ENCODE data around the gene METRNL. TPM values are rescaled to one million over a fixed set of nuclear protein-coding genes. Genes with fewer than 3 reads are reported as not detected.

The METRNL gene
- total RNA-seq, 1 experiment from 2014 or later = 33.8 TPM

DNA sequence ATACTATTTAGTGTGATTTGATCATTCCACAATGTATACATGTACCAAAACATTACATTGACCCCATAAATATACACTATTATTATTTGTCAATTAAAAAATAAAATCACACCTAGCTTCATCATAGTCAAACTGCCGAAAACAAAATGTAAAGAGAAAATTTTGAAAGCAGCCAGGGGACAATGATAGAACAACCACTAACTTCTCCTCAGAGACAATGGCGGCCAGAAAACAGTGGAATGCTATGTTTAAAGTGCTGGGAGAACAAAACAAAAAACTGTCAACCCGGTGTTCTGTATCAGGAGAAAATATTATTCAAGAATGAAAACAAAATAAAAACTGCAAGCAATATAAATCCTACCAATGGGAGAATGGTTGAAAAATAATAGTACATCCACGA is 63.2 kb downstream of the METRNL start:
- no peaks in the 10 kb centered on the region for H3K36me3 Mint-ChIP-seq (ENCODE audit: insufficient read depth, unreplicated experiment)
- BruUV-seq (replicated peaks) = no TSS peak
- Histone ChIP-seq H3K4me1 (no peaks in the 10 kb centered on the region), H3K27me3 (replicated peaks; ENCODE audit: control insufficient read depth, insufficient read depth, low read length) (no peaks in the 10 kb centered on the region), H3K36me3 (ENCODE audit: control insufficient read depth, insufficient read depth, low read length) (no peaks in the 10 kb centered on the region), H3K9me3 (0 out of 2 replicates have a peak, but pooled peaks cover 7% of the 10 kb centered on the region), H3K4me3 (ENCODE audit: low read depth, low read length) (no peak overlapping the region)
- ChIA-PET CTCF (no interaction called here), POLR2A (no interaction called here)
- DNase-seq = no peak
- H3K4me3 Mint-ChIP-seq (ENCODE audit: unreplicated experiment) = no peak overlapping the region
- TF ChIP-seq, protein P1, sequence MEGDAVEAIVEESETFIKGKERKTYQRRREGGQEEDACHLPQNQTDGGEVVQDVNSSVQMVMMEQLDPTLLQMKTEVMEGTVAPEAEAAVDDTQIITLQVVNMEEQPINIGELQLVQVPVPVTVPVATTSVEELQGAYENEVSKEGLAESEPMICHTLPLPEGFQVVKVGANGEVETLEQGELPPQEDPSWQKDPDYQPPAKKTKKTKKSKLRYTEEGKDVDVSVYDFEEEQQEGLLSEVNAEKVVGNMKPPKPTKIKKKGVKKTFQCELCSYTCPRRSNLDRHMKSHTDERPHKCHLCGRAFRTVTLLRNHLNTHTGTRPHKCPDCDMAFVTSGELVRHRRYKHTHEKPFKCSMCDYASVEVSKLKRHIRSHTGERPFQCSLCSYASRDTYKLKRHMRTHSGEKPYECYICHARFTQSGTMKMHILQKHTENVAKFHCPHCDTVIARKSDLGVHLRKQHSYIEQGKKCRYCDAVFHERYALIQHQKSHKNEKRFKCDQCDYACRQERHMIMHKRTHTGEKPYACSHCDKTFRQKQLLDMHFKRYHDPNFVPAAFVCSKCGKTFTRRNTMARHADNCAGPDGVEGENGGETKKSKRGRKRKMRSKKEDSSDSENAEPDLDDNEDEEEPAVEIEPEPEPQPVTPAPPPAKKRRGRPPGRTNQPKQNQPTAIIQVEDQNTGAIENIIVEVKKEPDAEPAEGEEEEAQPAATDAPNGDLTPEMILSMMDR (IDR thresholded peaks at IDR 0.05; ENCODE audit: insufficient read depth in 1 of 2, low read depth in 1 of 2, low read length in 1 of 2, severe bottlenecking in 1 of 2, unreplicated experiment in 1 of 2) = no peak
- intact Hi-C loops (cut with micrococcal nuclease; ENCODE audit: unreplicated experiment) = no loop called here
- no peaks in the 10 kb centered on the region for H3K4me1 Mint-ChIP-seq (ENCODE audit: low read depth, unreplicated experiment)
- no peak overlapping the region for H3K27ac Mint-ChIP-seq (ENCODE audit: unreplicated experiment)
- no peaks in the 10 kb centered on the region for H3K27me3 Mint-ChIP-seq (ENCODE audit: insufficient read depth, unreplicated experiment)
- H3K9me3 Mint-ChIP-seq (ENCODE audit: unreplicated experiment) = peaks cover 22% of the 10 kb centered on the region

DNA sequence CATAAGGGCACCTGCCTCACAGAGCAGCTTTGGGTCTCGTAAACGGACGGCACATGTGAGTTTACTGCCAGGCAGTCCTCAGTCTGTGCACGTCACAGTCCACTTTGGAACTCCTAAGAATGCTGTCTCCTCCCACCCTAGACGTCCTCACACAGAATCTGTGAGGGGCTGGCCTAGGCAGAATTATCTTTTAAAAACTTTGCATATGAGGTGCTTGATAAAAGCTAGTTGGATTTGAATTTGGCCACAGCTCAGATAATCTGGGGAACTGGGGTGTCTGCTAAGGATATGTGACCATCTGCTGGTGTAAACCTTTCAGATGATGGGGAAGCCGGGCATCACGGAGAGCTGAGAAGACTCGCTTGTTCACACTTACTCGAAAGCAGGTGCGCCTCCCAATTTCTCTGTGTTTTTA is 64.4 kb downstream of the METRNL start:
- Mint-ChIP-seq H3K27me3 (ENCODE audit: insufficient read depth, unreplicated experiment) (no peaks in the 10 kb centered on the region), H3K4me1 (ENCODE audit: low read depth, unreplicated experiment) (no peaks in the 10 kb centered on the region), H3K9me3 (ENCODE audit: unreplicated experiment) (peaks cover 22% of the 10 kb centered on the region), H3K4me3 (ENCODE audit: unreplicated experiment) (no peak overlapping the region), H3K27ac (ENCODE audit: unreplicated experiment) (no peak overlapping the region), H3K36me3 (ENCODE audit: insufficient read depth, unreplicated experiment) (no peaks in the 10 kb centered on the region)
- intact Hi-C loops (cut with micrococcal nuclease; ENCODE audit: unreplicated experiment) = no loop called here
- Histone ChIP-seq H3K27me3 (replicated peaks; ENCODE audit: control insufficient read depth, insufficient read depth, low read length) (no peaks in the 10 kb centered on the region), H3K4me1 (no peaks in the 10 kb centered on the region), H3K4me3 (ENCODE audit: low read depth, low read length) (no peak overlapping the region), H3K36me3 (ENCODE audit: control insufficient read depth, insufficient read depth, low read length) (no peaks in the 10 kb centered on the region), H3K9me3 (0 out of 2 replicates have a peak, but pooled peaks cover 7% of the 10 kb centered on the region)
- ChIA-PET CTCF (no interaction called here), POLR2A (no interaction called here)
- TF ChIP-seq, protein P1 (IDR thresholded peaks at IDR 0.05; ENCODE audit: insufficient read depth in 1 of 2, low read depth in 1 of 2, low read length in 1 of 2, severe bottlenecking in 1 of 2, unreplicated experiment in 1 of 2) = no peak
- BruUV-seq (replicated peaks) = no TSS peak
- DNase-seq = no peak

Other genes with a start within 250 kb of the METRNL start
- gene ZNF750, start 239.6 kb upstream of the METRNL start, total RNA-seq (2022) = 0.14 and 0.19 TPM in 2 replicates

Data from Caco-2 (cell line).